Spinal cord (tissue), 10 donors: ENCODE measurements around the gene CREBBP. TPM values are rescaled to one million over a fixed set of nuclear protein-coding genes. Genes with fewer than 3 reads are reported as not detected.
A peak's percentile ranks its signal among the peaks of the same experiment; 100 is the strongest.

Experiments used
- DNase-seq, 6 donors: peaks; one replicate each; pipeline versions ENCODE4 v3.0.0 to v3.0.0-alpha.2; 2013 to 2015; ENCODE audit warnings: low spot score in 6 of 6, low read depth in 4 of 6
- H3K27ac ChIP-seq: one replicate; pipeline ENCODE4 v1.5.1; 2013; ENCODE audit warnings: low read depth, low read length, control low read depth
- H3K27me3 ChIP-seq: one replicate; pipeline ENCODE4 v1.6.1; 2013; ENCODE audit warnings: low read length; ENCODE audit not compliant: control insufficient read depth, insufficient read depth
- H3K36me3 ChIP-seq: one replicate; pipeline ENCODE4 v1.6.1; 2013; ENCODE audit warnings: low read length; ENCODE audit not compliant: control insufficient read depth, insufficient read depth
- H3K4me1 ChIP-seq: one replicate; pipeline ENCODE4 v1.6.1; 2013; ENCODE audit warnings: low read length; ENCODE audit not compliant: control insufficient read depth, insufficient read depth
- H3K4me3 ChIP-seq: one replicate; pipeline ENCODE4 v1.5.1; 2013; ENCODE audit warnings: low read depth, low read length, control low read depth
- H3K9me3 ChIP-seq: one replicate; pipeline ENCODE4 v1.6.1; 2013; ENCODE audit warnings: low read length; ENCODE audit not compliant: control insufficient read depth, insufficient read depth
- WGBS: methylation state at CpG from one replicate; pipeline ENCODE4 v1.1.5; 2013; ENCODE audit warnings: missing lambda C conversion rate; ENCODE audit not compliant: insufficient coverage; 5-methylcytosine and 5-hydroxymethylcytosine counted together
- polyA plus RNA-seq, 2 donors: library from polyadenylated mRNA; unstranded; fragments of 120-200 nt; gene quantifications; one replicate each; pipeline ENCODE4 v1.2.1, GENCODE V29; 2013; ENCODE audit not compliant: insufficient read length in 2 of 2
- total RNA-seq, 2 donors: library from RNA; depleted of rRNA in 1 of 2; stranded (reverse); fragments of 120-200 nt in 1 of 2; fragments of >200 nt in 1 of 2; gene quantifications; one replicate each; pipeline versions ENCODE4 v1.2.3 to v1.2.4, GENCODE V29; 2013 to 2014
- donor health status: healthy.

The CREBBP gene
- total and polyA plus RNA-seq, 4 donors = 41.5 to 64.3 (median 61.4) TPM

GRCh38 chr16:3842994-3843393 lies 37.5 kb downstream of the CREBBP start:
- H3K36me3 ChIP-seq = peaks cover 4% of the 10 kb centered on the region

GRCh38 chr16:3841729-3842508 lies 38.6 kb downstream of the CREBBP start:
- 71% methylated on average over 2 of the region's 10 CpGs for WGBS
- no peaks in the 10 kb centered on the region for H3K9me3 ChIP-seq
- no peaks in the 10 kb centered on the region for H3K4me1 ChIP-seq
- no peak overlapping the region for H3K27ac ChIP-seq
- H3K36me3 ChIP-seq = no peaks in the 10 kb centered on the region
- no peak overlapping the region for H3K4me3 ChIP-seq
- H3K27me3 ChIP-seq = no peaks in the 10 kb centered on the region
- DNase-seq = no peak

More at GRCh38 chr16:3842994-3843393, 37.5 kb downstream of the CREBBP start:
- no peaks in the 10 kb centered on the region for H3K4me1 ChIP-seq
- H3K27me3 ChIP-seq = no peaks in the 10 kb centered on the region
- 40% methylated on average over 1 of the region's 3 CpGs for WGBS
- DNase-seq = no peak
- no peak overlapping the region for H3K4me3 ChIP-seq
- H3K27ac ChIP-seq = no peak overlapping the region
- H3K9me3 ChIP-seq = no peaks in the 10 kb centered on the region

- WGBS = 80% methylated on average over 1 of the region's 4 CpGs
- Histone ChIP-seq H3K36me3 (no peaks in the 10 kb centered on the region), H3K27ac (no peak overlapping the region), H3K4me1 (no peaks in the 10 kb centered on the region), H3K9me3 (no peaks in the 10 kb centered on the region), H3K27me3 (no peaks in the 10 kb centered on the region), H3K4me3 (no peak overlapping the region)
- DNase-seq = no peak
Observed at GRCh38 chr16:3839402-3840184, 40.9 kb downstream of the CREBBP start.

GRCh38 chr16:3838600-3839401 lies 41.7 kb downstream of the CREBBP start:
- WGBS = 100% methylated on average over 1 of the region's 9 CpGs
- H3K9me3 ChIP-seq = no peaks in the 10 kb centered on the region
- no peak overlapping the region for H3K4me3 ChIP-seq
- H3K36me3 ChIP-seq = no peaks in the 10 kb centered on the region
- H3K27ac ChIP-seq = no peak overlapping the region
- peak in 1 of 6 donors; percentile 45 for DNase-seq
- no peaks in the 10 kb centered on the region for H3K4me1 ChIP-seq
- H3K27me3 ChIP-seq = no peaks in the 10 kb centered on the region

GRCh38 chr16:3837851-3838586 lies 42.5 kb downstream of the CREBBP start:
- WGBS = no CpG with 5 or more reads among the region's 5 CpGs
- H3K9me3 ChIP-seq = no peaks in the 10 kb centered on the region
- H3K4me3 ChIP-seq = no peak overlapping the region
- H3K36me3 ChIP-seq = no peaks in the 10 kb centered on the region
- H3K4me1 ChIP-seq = no peaks in the 10 kb centered on the region
- H3K27ac ChIP-seq = no peak overlapping the region
- H3K27me3 ChIP-seq = no peaks in the 10 kb centered on the region
- no peak for DNase-seq

- Histone ChIP-seq H3K36me3 (no peaks in the 10 kb centered on the region), H3K4me1 (no peaks in the 10 kb centered on the region), H3K27me3 (no peaks in the 10 kb centered on the region), H3K9me3 (peaks cover 2% of the 10 kb centered on the region), H3K27ac (no peak overlapping the region), H3K4me3 (no peak overlapping the region)
- 80% methylated on average over 1 of the region's 4 CpGs for WGBS
- DNase-seq = no peak
Observed at GRCh38 chr16:3836641-3837040, 43.9 kb downstream of the CREBBP start.

- no CpG with 5 or more reads among the region's 7 CpGs for WGBS
- no peak overlapping the region for H3K4me3 ChIP-seq
Observed at GRCh38 chr16:3835089-3835602, 45.4 kb downstream of the CREBBP start.

GRCh38 chr16:3832668-3833067 lies 47.8 kb downstream of the CREBBP start:
- H3K27me3 ChIP-seq = no peaks in the 10 kb centered on the region
- no peak for DNase-seq
- 100% methylated on average over 1 of the region's 4 CpGs for WGBS
- H3K4me3 ChIP-seq = no peak overlapping the region
- H3K27ac ChIP-seq = no peak overlapping the region
- H3K4me1 ChIP-seq = no peaks in the 10 kb centered on the region
- H3K36me3 ChIP-seq = peaks cover 5% of the 10 kb centered on the region
- peaks cover 2% of the 10 kb centered on the region for H3K9me3 ChIP-seq

More at GRCh38 chr16:3835089-3835602, 45.4 kb downstream of the CREBBP start:
- Histone ChIP-seq H3K9me3 (peaks cover 2% of the 10 kb centered on the region), H3K36me3 (peaks cover 2% of the 10 kb centered on the region), H3K27me3 (no peaks in the 10 kb centered on the region), H3K4me1 (no peaks in the 10 kb centered on the region), H3K27ac (no peak overlapping the region)
- no peak for DNase-seq
